BE2C (cell line): ENCODE data around the gene PPP1R36.
A peak's percentile ranks its signal among the peaks of the same experiment; 100 is the strongest.

ENCODE experiments used
- DNase-seq: peaks from one replicate; pipeline ENCODE4 v3.0.0-alpha.2; 2020
- H3K27me3 ChIP-seq: fragments of 250-450 bp; sonication (Bioruptor Pico); 2 replicates; pipeline ENCODE4 v1.5.1; 2020; ENCODE audit warnings: mild to moderate bottlenecking
- H3K36me3 ChIP-seq: fragments of 250-450 bp; sonication (Bioruptor Pico); 2 replicates; pipeline ENCODE4 v1.5.1; 2020; ENCODE audit warnings: mild to moderate bottlenecking
- H3K4me1 ChIP-seq: fragments of 250-450 bp; sonication (Bioruptor Pico); 2 replicates; pipeline ENCODE4 v1.5.1; 2020
- H3K4me3 ChIP-seq: 2 replicates; pipeline ENCODE4 v1.5.1; 2011; ENCODE audit warnings: low read depth, low read length
- H3K9me3 ChIP-seq: fragments of 250-450 bp; sonication (Bioruptor Pico); 2 replicates; pipeline ENCODE4 v1.5.1; 2020
- CTCF ChIP-seq: IDR thresholded peaks from 2 replicates; pipeline ENCODE4 v1.5.1; 2012; ENCODE audit warnings: mild to moderate bottlenecking, low read depth, low read length

PPP1R36 gene

GRCh38 chr14:64503434-64504309, 46.1 kb upstream of the PPP1R36 start, which contains the start of gene ZBTB25:
Gene ZBTB25 (minus strand): TSS chr14:64503838. CDS start chr14:64490533, 13,305 bp downstream.
- peak; percentile 97 for DNase-seq
- TF ChIP-seq CTCF = no peak
- no peaks in the 10 kb centered on the region for H3K9me3 ChIP-seq
- H3K4me1 ChIP-seq = peaks cover 11% of the 10 kb centered on the region; the same call in 1 of the 2 replicates
- peaks cover 5% of the 10 kb centered on the region for H3K36me3 ChIP-seq
- peak within 1 kb of the TSS; percentile 90 for H3K4me3 ChIP-seq
- H3K27me3 ChIP-seq = no peaks in the 10 kb centered on the region

- Histone ChIP-seq H3K4me1 (peaks cover 11% of the 10 kb centered on the region; the same call in 1 of the 2 replicates), H3K9me3 (no peaks in the 10 kb centered on the region), H3K36me3 (no peaks in the 10 kb centered on the region), H3K4me3 (peak within 1 kb of the TSS; percentile 90), H3K27me3 (no peaks in the 10 kb centered on the region)
- DNase-seq = peak; percentile 93
- TF ChIP-seq CTCF = no peak
These were observed 45.4 kb upstream of the PPP1R36 start, which contains the start of gene ZBTB1 for GRCh38 chr14:64504310-64504896. Gene ZBTB1 (plus strand): TSS chr14:64504770. CDS start chr14:64521505, 16,735 bp downstream.

GRCh38 chr14:64504897-64505794, 44.6 kb upstream of the PPP1R36 start:
- Histone ChIP-seq H3K27me3 (no peaks in the 10 kb centered on the region), H3K4me1 (peaks cover 10% of the 10 kb centered on the region; the same call in 1 of the 2 replicates), H3K36me3 (no peaks in the 10 kb centered on the region), H3K9me3 (no peaks in the 10 kb centered on the region), H3K4me3 (peak overlapping the region; percentile 90)
- peak; percentile 89 for DNase-seq
- no peak for TF ChIP-seq CTCF

- Histone ChIP-seq H3K36me3 (peaks cover 2% of the 10 kb centered on the region; the same call in 1 of the 2 replicates), H3K4me1 (peaks cover 22% of the 10 kb centered on the region; the same call in 1 of the 2 replicates), H3K4me3 (peak overlapping the region; percentile 31), H3K27me3 (no peaks in the 10 kb centered on the region), H3K9me3 (no peaks in the 10 kb centered on the region)
- no peak for TF ChIP-seq CTCF
- no peak for DNase-seq
These were observed 43.0 kb upstream of the PPP1R36 start for GRCh38 chr14:64506721-64507120.

GRCh38 chr14:64507376-64508156, 42.2 kb upstream of the PPP1R36 start:
- Histone ChIP-seq H3K4me3 (no peak overlapping the region; the same call in 1 of the 2 replicates), H3K9me3 (no peaks in the 10 kb centered on the region), H3K36me3 (peaks cover 2% of the 10 kb centered on the region; the same call in 1 of the 2 replicates), H3K27me3 (no peaks in the 10 kb centered on the region), H3K4me1 (peaks cover 22% of the 10 kb centered on the region; the same call in 1 of the 2 replicates)
- no peak for TF ChIP-seq CTCF
- DNase-seq = no peak
